Measurements from ENCODE around the gene ZNF516.

ZNF516 gene

DNA sequence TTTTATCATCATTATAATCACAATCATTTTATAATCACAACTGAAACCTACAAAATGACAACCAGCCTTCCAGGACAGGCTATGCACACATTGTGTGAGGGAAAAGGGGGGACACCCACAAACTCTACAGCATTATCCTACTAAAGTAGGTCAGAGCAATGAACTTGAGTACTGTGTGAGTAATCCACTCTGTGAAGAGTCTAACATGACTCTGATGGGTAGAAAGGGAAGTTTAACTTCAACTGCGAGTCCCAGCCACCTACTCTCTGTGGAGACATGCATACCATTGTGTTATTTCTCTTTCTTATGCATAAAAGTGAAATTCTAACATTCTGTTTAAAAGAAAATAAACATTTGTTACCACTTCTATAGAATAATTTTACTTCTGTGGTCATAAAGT, 177.9 kb downstream of the ZNF516 start:
- DNase-seq: no peak

GRCh38 chr18:76315722-76316230, 179.3 kb downstream of the ZNF516 start:
- no peak for DNase-seq

- no peak for DNase-seq
Measured at GRCh38 chr18:76314496-76314895, 180.5 kb downstream of the ZNF516 start.

- DNase-seq: no peak
Measured at GRCh38 chr18:76314015-76314414, 181.0 kb downstream of the ZNF516 start.
